GM12891 (cell line): ENCODE measurements around the gene FOXR1.

Experiments
- POLR2A ChIP-seq: IDR thresholded peaks from 2 replicates; pipeline ENCODE4 v1.6.1; 2011; ENCODE audit warnings: low read depth, low read length, control low read depth
- POLR2AphosphoS5 ChIP-seq: IDR thresholded peaks from 2 replicates; pipeline ENCODE4 v1.6.1; 2011; ENCODE audit warnings: low read depth, low read length, control low read depth
- SPI1 ChIP-seq: IDR thresholded peaks from 2 replicates; pipeline ENCODE4 v1.6.1; 2011; ENCODE audit warnings: low read depth, low read length, control low read depth
- TAF1 ChIP-seq: IDR thresholded peaks from 2 replicates; pipeline ENCODE4 v1.6.1; 2011; ENCODE audit warnings: low read depth, low read length, control low read depth

GRCh38 chr11:119028346-119029068 lies 56.9 kb downstream of the FOXR1 start:
- TF ChIP-seq POLR2AphosphoS5 (no peak), POLR2A (no peak), SPI1 (no peak), TAF1 (no peak)
